Ecto neural progenitor cell (in vitro differentiated cells): ENCODE data around the gene TDRD10.
"Not testable (repeated sequence)": the region's sequence is repeated elsewhere in the genome, so short reads cannot be mapped to it uniquely, and the experiment has no call there.

Source experiments
- DNase-seq: peaks from one replicate; pipeline ENCODE4 v3.0.0-alpha.2; 2018; ENCODE audit warnings: low spot score

TDRD10 gene

GRCh38 chr1:154479764-154480421 lies 22.1 kb upstream of the TDRD10 start:
- peak; percentile 76 for DNase-seq

GRCh38 chr1:154481053-154481452 lies 21.0 kb upstream of the TDRD10 start:
- no peak for DNase-seq

- no peak for DNase-seq
Observed at GRCh38 chr1:154483941-154484803, 17.8 kb upstream of the TDRD10 start.

GRCh38 chr1:154485106-154485505 lies 16.9 kb upstream of the TDRD10 start:
- DNase-seq: no peak

- DNase-seq: no peak
Observed at GRCh38 chr1:154485910-154486496, 16.0 kb upstream of the TDRD10 start.

GRCh38 chr1:154486756-154487155 lies 15.3 kb upstream of the TDRD10 start:
- not testable (repeated sequence) for DNase-seq

- no peak for DNase-seq
Observed at GRCh38 chr1:154488922-154489321, 13.1 kb upstream of the TDRD10 start.

GRCh38 chr1:154489695-154490274 lies 12.2 kb upstream of the TDRD10 start:
- DNase-seq: no peak

- DNase-seq: no peak
Observed at GRCh38 chr1:154490317-154490716, 11.7 kb upstream of the TDRD10 start.

- DNase-seq: no peak
Observed at GRCh38 chr1:154492115-154492514, 9.9 kb upstream of the TDRD10 start.

- no peak for DNase-seq
Observed at GRCh38 chr1:154493276-154493675, 8.7 kb upstream of the TDRD10 start.

GRCh38 chr1:154495496-154496273 lies 6.3 kb upstream of the TDRD10 start:
- no peak for DNase-seq

GRCh38 chr1:154496383-154496782 lies 5.6 kb upstream of the TDRD10 start:
- no peak for DNase-seq

GRCh38 chr1:154497026-154497806 lies 4.8 kb upstream of the TDRD10 start:
- no peak for DNase-seq

- no peak for DNase-seq
Observed at GRCh38 chr1:154499446-154499845, 2.6 kb upstream of the TDRD10 start.

- no peak for DNase-seq
Observed at GRCh38 chr1:154500533-154500932, 1.5 kb upstream of the TDRD10 start.

GRCh38 chr1:154501423-154502065 lies 475 bp upstream of the TDRD10 start:
- peak; percentile 57 for DNase-seq

- no peak for DNase-seq
Observed at GRCh38 chr1:154502744-154503115, 711 bp downstream of the TDRD10 start.

GRCh38 chr1:154503898-154504297 lies 1.9 kb downstream of the TDRD10 start:
- DNase-seq: no peak

- no peak for DNase-seq
Observed at GRCh38 chr1:154512760-154513159, 10.7 kb downstream of the TDRD10 start.
